ENCODE measurements around the gene MAGEA11.
"Not testable (repeated sequence)": the region's sequence is repeated elsewhere in the genome, so short reads cannot be mapped to it uniquely, and the experiment has no call there.

DNA sequence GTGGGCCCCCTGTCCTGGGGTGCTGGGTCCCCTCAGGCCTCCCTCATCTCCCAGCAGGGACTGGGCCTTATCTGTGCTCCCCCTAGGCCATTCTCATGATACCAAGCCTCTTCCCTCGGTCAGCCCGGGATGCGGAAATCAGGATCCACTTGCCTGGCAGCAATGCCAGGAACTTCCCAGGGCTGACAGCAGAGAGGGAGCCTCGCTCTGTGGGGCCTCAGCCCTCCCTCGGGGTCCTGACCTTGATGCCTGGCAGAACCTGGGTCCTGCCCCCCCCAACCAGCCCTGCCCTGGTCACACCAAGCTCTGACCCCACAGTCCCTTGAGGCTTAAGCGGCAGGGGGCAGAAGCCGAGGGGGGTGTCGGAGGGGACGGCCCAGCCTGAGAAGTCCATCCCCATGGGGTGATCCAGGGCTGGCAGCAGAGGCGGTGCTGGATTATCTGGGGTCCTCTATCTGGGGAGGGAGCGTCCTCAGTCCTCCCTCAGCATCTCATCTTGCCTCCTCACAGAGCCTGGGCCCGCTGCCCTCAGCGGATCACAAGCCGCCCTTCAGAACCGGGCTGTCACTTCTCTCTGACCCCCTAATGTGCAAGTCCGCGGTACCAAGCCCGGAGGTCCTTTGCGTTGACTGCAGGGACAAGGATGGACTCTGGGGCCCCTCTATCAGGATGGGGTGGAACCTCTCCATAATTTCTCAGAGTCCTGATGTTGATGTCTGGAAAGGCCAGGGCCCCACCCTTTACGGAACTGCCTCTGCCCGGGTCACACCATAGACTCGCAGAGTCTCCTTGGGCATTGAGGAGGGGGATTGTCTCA is 50.2 kb downstream of the MAGEA11 start:
- TF ChIP-seq CTCF (IDR thresholded peaks at IDR 0.05; ENCODE audit: low read length); EZH2 (optimal IDR thresholded peaks at IDR 0.05; ENCODE audit: low read depth, low read length); EZH2phosphoT487 (IDR thresholded peaks at IDR 0.05; ENCODE audit: low read length): not testable (repeated sequence)

Measured in MM.1S (cell line).